NCI-H146 treated with DMSO at 0.1 percent for 48 hours (cell line): ENCODE results near the gene S100A8.
"Not testable (repeated sequence)": the region's sequence is repeated elsewhere in the genome, so short reads cannot be mapped to it uniquely, and the experiment has no call there.

Source experiments
- DNase-seq: peaks from one replicate; lab custom pipeline; 2025; ENCODE audit not compliant: unreplicated experiment; lab: John Stamatoyannopoulos, UW

The S100A8 gene

GRCh38 chr1:153417136-153417888 is 26.4 kb upstream of the S100A8 start:
- DNase-seq: no peak

DNA sequence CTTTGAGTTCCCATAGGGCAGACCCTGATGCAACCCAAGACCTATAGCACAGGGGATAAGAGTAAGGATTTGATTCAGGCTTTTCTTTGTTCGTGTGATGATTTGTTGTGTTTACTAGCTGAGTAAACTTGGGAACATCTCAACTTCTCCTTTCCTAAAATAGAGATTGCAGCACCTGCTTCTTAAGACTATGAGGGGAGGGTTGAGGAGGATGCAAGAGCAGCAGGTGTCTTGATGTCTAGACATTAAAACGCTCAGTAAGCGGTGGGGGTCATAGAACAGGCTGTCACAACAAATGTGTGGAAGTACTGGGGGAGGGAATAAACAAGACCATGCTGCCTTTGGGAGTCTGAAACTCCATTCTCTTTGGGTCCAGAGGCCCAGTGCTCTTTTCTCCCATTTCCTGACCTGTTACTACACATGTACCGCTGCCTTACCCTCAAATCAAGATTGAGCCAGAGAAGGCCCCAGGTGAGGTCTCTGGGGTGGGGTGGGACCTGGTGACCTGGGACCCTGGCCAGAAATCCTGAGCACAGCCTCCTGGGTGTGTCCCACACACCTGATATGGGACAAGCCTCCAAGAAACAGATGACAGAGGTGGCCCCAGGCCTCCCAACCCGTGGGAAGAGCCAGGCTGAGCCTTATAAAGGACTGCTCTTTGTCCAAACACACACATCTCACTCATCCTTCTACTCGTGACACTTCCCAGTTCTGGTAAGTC is 25.1 kb upstream of the S100A8 start, which contains the start of gene S100A7A:
Gene S100A7A, plus strand, starts transcription at position 671 of the 721 bp plus-strand sequence. CDS start 1,563 bp downstream, outside the sequence.
- no peak for DNase-seq

GRCh38 chr1:153413961-153414360 is 23.1 kb upstream of the S100A8 start:
- not testable (repeated sequence) for DNase-seq

- DNase-seq: not testable (repeated sequence)
Measured at GRCh38 chr1:153407274-153407673, 16.4 kb upstream of the S100A8 start.

- not testable (repeated sequence) for DNase-seq
Measured at GRCh38 chr1:153405825-153406599, 15.1 kb upstream of the S100A8 start.

GRCh38 chr1:153404768-153405167 is 13.9 kb upstream of the S100A8 start:
- DNase-seq: no peak

- DNase-seq: no peak
Measured at GRCh38 chr1:153404086-153404635, 13.3 kb upstream of the S100A8 start.

DNA sequence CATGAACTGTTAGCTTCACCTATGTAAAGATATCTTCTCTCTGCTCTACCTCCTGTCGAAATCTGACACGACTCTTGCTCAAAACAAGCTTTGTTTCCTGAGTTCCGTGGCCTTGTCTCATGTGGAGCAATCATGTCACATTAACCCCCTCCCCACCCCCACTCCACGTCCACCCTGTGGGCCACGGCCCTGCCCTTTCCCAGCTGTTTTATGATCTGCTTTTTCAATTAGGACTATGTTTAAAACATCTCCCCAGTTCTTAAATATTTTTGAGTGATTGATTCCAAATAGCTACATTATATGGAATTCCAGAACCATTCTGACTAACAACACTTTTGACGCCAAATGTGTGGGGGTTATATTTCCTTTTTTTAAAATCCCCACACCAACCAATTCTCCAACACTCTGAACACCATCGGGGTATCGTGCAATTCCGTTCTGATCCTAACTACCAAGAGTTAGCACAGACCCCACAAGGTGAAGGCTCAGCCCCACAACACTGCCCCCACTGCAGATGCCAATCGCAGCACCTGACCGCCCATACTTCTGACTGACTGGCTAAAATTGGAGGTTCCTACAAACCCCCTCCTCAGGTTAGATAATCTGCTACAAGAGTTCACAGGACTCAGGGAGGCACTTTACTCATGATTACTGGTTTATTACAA is 12.7 kb upstream of the S100A8 start:
- DNase-seq: no peak

- DNase-seq: no peak
Measured at GRCh38 chr1:153402226-153402625, 11.4 kb upstream of the S100A8 start.

GRCh38 chr1:153401461-153401860 is 10.6 kb upstream of the S100A8 start:
- DNase-seq: no peak

- peak; percentile 38 for DNase-seq
Measured at GRCh38 chr1:153400244-153400643, 9.4 kb upstream of the S100A8 start.

GRCh38 chr1:153399401-153400055 is 8.7 kb upstream of the S100A8 start:
- DNase-seq: no peak

DNA sequence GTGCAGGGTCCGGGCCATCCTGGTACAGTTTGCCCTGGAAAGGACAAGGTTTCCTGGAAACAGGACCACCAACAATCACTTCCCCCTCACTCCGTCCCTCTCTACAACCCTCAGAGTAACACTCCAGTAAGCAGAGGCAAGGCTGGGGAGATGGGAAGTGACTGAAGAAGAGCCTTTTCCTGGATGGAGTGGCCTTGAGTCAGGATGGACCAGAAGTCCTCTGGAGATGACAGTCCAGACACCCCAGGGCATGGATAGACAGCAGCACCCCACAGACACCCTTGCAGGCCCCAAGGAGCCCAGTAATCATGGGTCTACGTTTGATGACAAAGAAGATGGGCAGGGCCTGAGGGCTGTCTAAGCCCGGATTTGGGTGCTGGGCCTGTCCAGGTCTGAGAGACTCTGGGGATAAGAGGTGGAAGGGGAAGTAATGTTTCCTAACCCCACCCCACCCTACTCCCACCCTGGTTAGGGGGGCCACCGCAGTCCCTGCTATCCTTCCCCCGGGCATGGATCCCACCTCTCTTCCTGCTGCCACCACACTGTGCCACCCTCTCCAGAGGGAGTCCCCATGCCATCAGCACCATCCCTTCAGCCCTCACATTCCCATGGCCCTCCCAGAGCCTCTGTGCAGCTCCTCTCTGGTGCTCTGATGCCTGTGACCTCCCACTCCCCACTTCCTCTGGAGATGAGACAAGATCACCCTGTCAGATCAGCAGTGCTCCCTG is 7.2 kb upstream of the S100A8 start:
- no peak for DNase-seq

- no peak for DNase-seq
Measured at GRCh38 chr1:153397051-153397923, 6.4 kb upstream of the S100A8 start.

DNA sequence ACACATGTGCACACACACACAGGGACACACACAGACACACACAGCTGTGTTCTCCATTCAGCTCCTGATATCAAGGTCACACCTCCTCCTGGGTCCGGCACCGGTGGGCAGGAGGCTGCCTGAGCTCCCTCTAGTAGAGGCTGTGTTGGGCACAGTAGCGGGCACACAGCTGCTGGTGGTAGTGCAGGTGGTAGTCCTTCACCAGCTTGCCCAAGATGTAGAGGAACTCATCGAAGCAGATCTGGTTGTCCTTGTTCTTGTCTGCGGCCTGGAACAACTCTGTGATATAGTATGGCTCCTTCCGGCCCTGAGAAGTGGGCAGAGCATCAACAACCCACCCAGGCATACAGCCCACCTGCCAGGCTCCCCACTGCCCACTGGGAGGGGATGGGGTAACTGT is 5.6 kb upstream of the S100A8 start:
- DNase-seq: no peak

DNA sequence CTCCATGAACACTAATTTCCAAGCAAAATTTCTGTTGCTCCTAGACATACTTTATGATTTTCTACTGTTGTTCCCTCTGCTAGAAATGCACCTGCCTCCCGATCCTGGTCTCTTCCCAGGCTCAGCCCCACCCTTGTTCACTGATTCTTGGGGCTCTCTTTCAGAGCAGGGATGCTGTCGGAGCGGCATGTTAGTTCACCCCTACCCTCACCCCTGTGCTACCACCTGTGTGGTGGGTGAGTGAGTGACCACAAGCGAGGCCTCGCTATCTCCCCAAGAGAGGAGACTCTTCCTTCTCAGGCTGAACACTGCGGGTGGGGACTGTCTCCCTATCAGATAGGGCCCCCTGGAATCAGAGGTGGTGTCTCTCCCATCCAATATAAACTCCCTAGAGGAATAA is 4.9 kb upstream of the S100A8 start:
- DNase-seq: no peak

- DNase-seq: no peak
Measured at GRCh38 chr1:153395136-153395685, 4.3 kb upstream of the S100A8 start.

GRCh38 chr1:153394391-153394790 is 3.5 kb upstream of the S100A8 start:
- no peak for DNase-seq
